Measurements from ENCODE around the gene VPS13D. TPM values are rescaled to one million over a fixed set of nuclear protein-coding genes. Genes with fewer than 3 reads are reported as not detected.
"Not testable (repeated sequence)": the region's sequence is repeated elsewhere in the genome, so short reads cannot be mapped to it uniquely, and the experiment has no call there.

Gene VPS13D
- polyA plus RNA-seq, 1 of the 3 experiments (the other 2 are of a cell fraction) = 15.0 TPM

- H3K27ac ChIP-seq (ENCODE audit: low read depth in 2 of 2, low read length in 1 of 2) = no peak overlapping the region
- H3F3A ChIP-seq (replicated peaks; ENCODE audit: insufficient read depth) = no peaks in the 10 kb centered on the region
- no peak overlapping the region for H2AFZ ChIP-seq (ENCODE audit: low read depth)
- H3K79me2 ChIP-seq (ENCODE audit: insufficient read depth) = no peaks in the 10 kb centered on the region
- no peaks in the 10 kb centered on the region for H3K27me3 ChIP-seq (ENCODE audit: insufficient read depth)
- no peak overlapping the region for H3K4me2 ChIP-seq
- no peaks in the 10 kb centered on the region for H3K9me2 ChIP-seq
- CTCF ChIA-PET = no interaction called here
- no peak for TF ChIP-seq RAD21 (IDR thresholded peaks at IDR 0.05; ENCODE audit: low read length)
- no peak for TF ChIP-seq IRF3 (IDR thresholded peaks at IDR 0.05; ENCODE audit: low read depth, low read length)
- TF ChIP-seq FOSL2 (IDR thresholded peaks at IDR 0.05; ENCODE audit: borderline replicate concordance, low read depth) = no peak
- no peak for TF ChIP-seq FOXJ3 (CRISPR knock-in tag; IDR thresholded peaks at IDR 0.05)
- no peak for TF ChIP-seq USF2 (IDR thresholded peaks at IDR 0.05; ENCODE audit: borderline replicate concordance, low read depth, low read length)
- no peak for TF ChIP-seq MEF2A (IDR thresholded peaks at IDR 0.05; ENCODE audit: borderline replicate concordance, low read depth)
- 0 out of 2 replicates have a peak, but pooled peaks cover 6% of the 10 kb centered on the region for H3K9me3 ChIP-seq
- no peaks in the 10 kb centered on the region for H4K20me1 ChIP-seq (ENCODE audit: insufficient read depth)
- no peaks in the 10 kb centered on the region for H3K4me1 ChIP-seq (ENCODE audit: control insufficient read depth in 1 of 2, insufficient read depth in 2 of 2, low read depth in 1 of 2, low read length in 1 of 2)
- H3K9ac ChIP-seq = no peak overlapping the region
- peaks cover 52 to 74% of the 10 kb centered on the region in 2 experiments for H3K36me3 ChIP-seq (replicated peaks in 1 of 2; ENCODE audit: control insufficient read depth in 1 of 2, insufficient read depth in 2 of 2, low read length in 1 of 2)
- H3K4me3 ChIP-seq (ENCODE audit: low read depth in 2 of 2, low read length in 1 of 2) = no peak overlapping the region
- DNase-seq = no peak
- POLR2A ChIA-PET = no interaction called here
These were observed 157.8 kb downstream of the VPS13D start for GRCh38 chr1:12387641-12388040.

- 96% methylated on average over 3 of the region's 4 CpGs for WGBS (ENCODE audit: low lambda C conversion rate)
- H3K9ac ChIP-seq; H3K9me3 ChIP-seq; H3K4me3 ChIP-seq (ENCODE audit: low read depth in 2 of 2, low read length in 1 of 2); H2AFZ ChIP-seq (ENCODE audit: low read depth); POLR2A ChIA-PET; H3K27ac ChIP-seq (ENCODE audit: low read depth in 2 of 2, low read length in 1 of 2); H4K20me1 ChIP-seq (ENCODE audit: insufficient read depth); H3K4me1 ChIP-seq (ENCODE audit: control insufficient read depth in 1 of 2, insufficient read depth in 2 of 2, low read depth in 1 of 2, low read length in 1 of 2); H3F3A ChIP-seq (replicated peaks; ENCODE audit: insufficient read depth); DNase-seq; H3K27me3 ChIP-seq (ENCODE audit: insufficient read depth); H3K9me2 ChIP-seq; H3K79me2 ChIP-seq (ENCODE audit: insufficient read depth); H3K4me2 ChIP-seq; CTCF ChIA-PET: not testable (repeated sequence)
- peaks cover 29 to 58% of the 10 kb centered on the region in 2 experiments for H3K36me3 ChIP-seq (replicated peaks in 1 of 2; ENCODE audit: control insufficient read depth in 1 of 2, insufficient read depth in 2 of 2, low read length in 1 of 2)
These were observed 160.5 kb downstream of the VPS13D start for GRCh38 chr1:12390296-12390695.

- Histone ChIP-seq H3K36me3 (replicated peaks in 1 of 2; ENCODE audit: control insufficient read depth in 1 of 2, insufficient read depth in 2 of 2, low read length in 1 of 2) (peaks cover 2 to 10% of the 10 kb centered on the region in 2 experiments), H3F3A (replicated peaks; ENCODE audit: insufficient read depth) (no peaks in the 10 kb centered on the region), H3K27me3 (ENCODE audit: insufficient read depth) (no peaks in the 10 kb centered on the region), H3K27ac (ENCODE audit: low read depth in 2 of 2, low read length in 1 of 2) (no peak overlapping the region), H3K4me2 (no peak overlapping the region), H4K20me1 (ENCODE audit: insufficient read depth) (no peaks in the 10 kb centered on the region), H3K4me3 (ENCODE audit: low read depth in 2 of 2, low read length in 1 of 2) (no peak overlapping the region), H3K9me3 (no peaks in the 10 kb centered on the region), H3K9me2 (no peaks in the 10 kb centered on the region), H2AFZ (ENCODE audit: low read depth) (no peak overlapping the region), H3K4me1 (ENCODE audit: control insufficient read depth in 1 of 2, insufficient read depth in 2 of 2, low read depth in 1 of 2, low read length in 1 of 2) (peaks cover 0 to 2% of the 10 kb centered on the region in 2 experiments; a peak in 1 of 4 replicates), H3K79me2 (ENCODE audit: insufficient read depth) (no peaks in the 10 kb centered on the region), H3K9ac (no peak overlapping the region)
- ChIA-PET CTCF (no interaction called here), POLR2A (interaction anchor here (0.8 kb wide), 1 partner anchor 64 kb away, joined by 3 read pairs; no protein-coding TSS in a partner anchor)
- TF ChIP-seq NFIC (IDR thresholded peaks at IDR 0.05; ENCODE audit: borderline replicate concordance) = no peak
- no peak for TF ChIP-seq SIN3A (IDR thresholded peaks at IDR 0.05; ENCODE audit: borderline replicate concordance, low read depth, low read length)
- no peak for TF ChIP-seq MAX (IDR thresholded peaks at IDR 0.05; ENCODE audit: low read depth)
- 92% methylated on average over 7 of the region's 7 CpGs for whole genome bisulfite sequencing (ENCODE audit: low lambda C conversion rate)
- no peak for DNase-seq
These were observed 167.9 kb downstream of the VPS13D start for GRCh38 chr1:12397462-12398450.

Measured in SK-N-SH (cell line).